HepG2 (cell line): ENCODE results near the gene TMEM95.

ENCODE experiments used
- EZH2 ChIP-seq: conservative IDR thresholded peaks from 2 replicates; pipeline ENCODE4 v1.6.1; 2012; ENCODE audit warnings: mild to moderate bottlenecking, low read depth, low read length, moderate library complexity
- KAT2B ChIP-seq: fragments of 150-350 bp; IDR thresholded peaks from 2 replicates; pipeline ENCODE4 v1.6.1; 2014; ENCODE audit warnings: low read depth, low read length, borderline replicate concordance
- KDM1A ChIP-seq: IDR thresholded peaks from 2 replicates; pipeline ENCODE4 v1.6.1; 2016; ENCODE audit warnings: missing compliant biosample characterization
- MYC ChIP-seq: sonication (generic); formaldehyde crosslinking; IDR thresholded peaks from 2 replicates; pipeline ENCODE4 v1.9.0; 2021; ENCODE audit warnings: missing genetic modification reagents, borderline replicate concordance
- SIN3A ChIP-seq: IDR thresholded peaks from 2 replicates; pipeline ENCODE4 v1.6.1; 2011; ENCODE audit warnings: low read depth, mild to moderate bottlenecking, control low read depth, low read length, borderline replicate concordance
- ZNF792 ChIP-seq: IDR thresholded peaks from 2 replicates; pipeline ENCODE4 v1.6.1; 2016
- TF ChIP-seq, protein P1 (sequence below): sonication (generic); formaldehyde crosslinking; IDR thresholded peaks from 2 replicates; pipeline ENCODE4 v1.4.0; 2020; ENCODE audit warnings: mild to moderate bottlenecking, missing genetic modification reagents
- TF ChIP-seq, protein P2 (sequence below): IDR thresholded peaks from 2 replicates; pipeline ENCODE4 v1.6.1; 2012; ENCODE audit warnings: inconsistent platforms

DNA sequence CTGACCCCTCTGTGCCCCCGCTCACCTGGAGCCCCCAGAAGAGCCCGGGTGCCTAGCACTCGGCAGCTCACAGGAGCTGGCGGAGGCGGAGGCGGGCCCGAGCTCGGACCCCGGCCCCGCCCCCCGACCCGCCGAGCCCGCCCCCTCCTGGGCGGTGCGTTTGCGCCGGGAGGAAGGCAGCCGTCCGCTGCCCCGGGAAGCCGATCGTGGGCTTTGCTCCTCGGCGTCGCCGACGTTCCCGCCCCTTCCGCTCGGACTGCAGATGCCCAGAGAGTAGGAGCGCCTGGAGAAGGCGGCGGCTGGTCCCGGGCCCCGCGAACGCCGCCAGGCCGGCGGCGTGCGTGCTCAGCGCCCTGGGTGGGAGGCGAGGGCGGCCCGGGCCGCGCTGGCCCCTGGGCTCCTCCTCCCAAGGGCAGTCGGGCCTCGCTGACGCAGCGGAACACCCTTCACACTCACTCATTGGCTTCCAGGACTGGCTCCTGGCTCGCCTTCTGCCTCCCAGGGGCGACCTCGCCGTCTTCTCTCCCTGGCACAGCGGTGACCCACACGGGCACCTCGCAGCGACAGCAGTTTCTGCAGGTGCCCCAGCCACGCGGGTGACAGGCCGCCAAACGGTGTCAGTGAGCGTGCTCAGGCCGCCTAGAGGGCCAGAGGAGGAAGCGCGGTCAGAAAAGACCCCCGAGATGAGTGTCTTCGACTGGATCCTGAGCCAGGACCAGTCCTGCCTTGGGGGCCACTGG is 39.7 kb downstream of the TMEM95 start, which contains the start of gene PLSCR3:
- TF ChIP-seq SIN3A: 0 out of 2 replicates have a peak, but pooled peaks have one; percentile 22
- no peak for TF ChIP-seq KAT2B
- TF ChIP-seq EZH2: no peak
- TF ChIP-seq, protein P1, sequence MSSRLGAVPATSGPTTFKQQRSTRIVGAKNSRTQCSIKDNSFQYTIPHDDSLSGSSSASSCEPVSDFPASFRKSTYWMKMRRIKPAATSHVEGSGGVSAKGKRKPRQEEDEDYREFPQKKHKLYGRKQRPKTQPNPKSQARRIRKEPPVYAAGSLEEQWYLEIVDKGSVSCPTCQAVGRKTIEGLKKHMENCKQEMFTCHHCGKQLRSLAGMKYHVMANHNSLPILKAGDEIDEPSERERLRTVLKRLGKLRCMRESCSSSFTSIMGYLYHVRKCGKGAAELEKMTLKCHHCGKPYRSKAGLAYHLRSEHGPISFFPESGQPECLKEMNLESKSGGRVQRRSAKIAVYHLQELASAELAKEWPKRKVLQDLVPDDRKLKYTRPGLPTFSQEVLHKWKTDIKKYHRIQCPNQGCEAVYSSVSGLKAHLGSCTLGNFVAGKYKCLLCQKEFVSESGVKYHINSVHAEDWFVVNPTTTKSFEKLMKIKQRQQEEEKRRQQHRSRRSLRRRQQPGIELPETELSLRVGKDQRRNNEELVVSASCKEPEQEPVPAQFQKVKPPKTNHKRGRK: no peak
- peak; percentile 81; the same call in 1 of the 2 replicates for TF ChIP-seq MYC (CRISPR knock-in tag)
- TF ChIP-seq, protein P2, sequence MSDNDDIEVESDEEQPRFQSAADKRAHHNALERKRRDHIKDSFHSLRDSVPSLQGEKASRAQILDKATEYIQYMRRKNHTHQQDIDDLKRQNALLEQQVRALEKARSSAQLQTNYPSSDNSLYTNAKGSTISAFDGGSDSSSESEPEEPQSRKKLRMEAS: peak; percentile 77
- peak; percentile 32; the same call in 1 of the 2 replicates for TF ChIP-seq ZNF792
- no peak for TF ChIP-seq KDM1A (CRISPR knock-in tag)
